GM12865 (cell line): ENCODE data around the gene VMAC.

Experiments used
- DNase-seq: peaks from one replicate; pipeline ENCODE4 v3.0.0; 2010; ENCODE audit warnings: low read depth
- H3K4me3 ChIP-seq: 2 replicates; pipeline ENCODE4 v1.5.1; 2011; ENCODE audit warnings: mild to moderate bottlenecking, low read depth, low read length, control low read depth
- CTCF ChIP-seq: IDR thresholded peaks from 2 replicates; pipeline ENCODE4 v1.5.1; 2011; ENCODE audit warnings: low read length, control low read depth, low read depth, inconsistent platforms; ENCODE audit not compliant: insufficient read depth; ENCODE audit errors: missing control alignments

VMAC gene

DNA sequence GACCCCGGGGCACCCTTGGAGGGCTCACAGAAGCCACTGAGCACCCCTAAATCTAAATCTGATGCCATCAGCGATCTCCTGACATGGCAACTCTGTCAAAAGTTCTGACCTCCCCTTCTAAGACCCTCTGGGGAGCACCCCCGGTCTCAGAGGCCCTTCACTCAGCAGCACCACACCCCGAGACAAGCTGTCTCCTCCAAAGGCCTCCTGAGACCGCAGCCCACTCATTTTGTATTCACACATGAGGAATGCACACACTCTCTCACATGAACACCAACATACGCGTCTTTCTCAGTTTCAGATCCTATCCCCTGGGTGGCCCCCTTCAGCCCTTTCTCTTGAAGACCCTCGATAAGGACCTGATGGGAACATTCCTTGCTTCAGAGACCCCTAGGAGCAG lies 3.7 kb upstream of the VMAC start:
- no peak for TF ChIP-seq CTCF
- no peak for DNase-seq
- H3K4me3 ChIP-seq = no peak overlapping the region

DNA sequence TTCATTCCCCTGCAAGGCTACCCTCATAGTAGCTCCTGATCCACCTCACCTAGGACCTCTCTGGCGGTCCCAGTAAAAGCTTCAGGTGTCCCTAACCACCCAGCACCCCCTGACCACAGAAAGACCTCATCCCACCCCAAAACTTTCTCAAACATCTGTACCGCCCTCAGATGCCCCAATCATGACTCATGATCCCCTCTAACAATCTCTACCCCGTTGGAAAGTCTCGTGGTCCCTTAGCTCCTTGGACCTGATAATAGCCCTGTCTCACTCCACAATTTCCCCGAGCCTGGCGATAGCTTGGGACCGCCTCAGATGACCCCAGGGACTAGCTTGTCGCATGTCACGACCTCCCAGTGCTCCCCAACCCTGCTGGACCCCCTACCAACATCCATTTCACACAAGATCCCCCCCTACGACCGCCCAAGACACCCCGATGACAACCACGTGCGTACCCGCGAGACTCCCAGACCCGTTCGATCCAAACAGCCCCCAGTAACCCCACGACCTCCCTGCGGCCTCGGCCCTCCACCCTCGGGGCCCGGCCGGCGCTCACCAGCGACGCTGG lies 1.5 kb upstream of the VMAC start:
- DNase-seq = no peak
- H3K4me3 ChIP-seq = peak overlapping the region; percentile 74
- TF ChIP-seq CTCF = no peak

DNA sequence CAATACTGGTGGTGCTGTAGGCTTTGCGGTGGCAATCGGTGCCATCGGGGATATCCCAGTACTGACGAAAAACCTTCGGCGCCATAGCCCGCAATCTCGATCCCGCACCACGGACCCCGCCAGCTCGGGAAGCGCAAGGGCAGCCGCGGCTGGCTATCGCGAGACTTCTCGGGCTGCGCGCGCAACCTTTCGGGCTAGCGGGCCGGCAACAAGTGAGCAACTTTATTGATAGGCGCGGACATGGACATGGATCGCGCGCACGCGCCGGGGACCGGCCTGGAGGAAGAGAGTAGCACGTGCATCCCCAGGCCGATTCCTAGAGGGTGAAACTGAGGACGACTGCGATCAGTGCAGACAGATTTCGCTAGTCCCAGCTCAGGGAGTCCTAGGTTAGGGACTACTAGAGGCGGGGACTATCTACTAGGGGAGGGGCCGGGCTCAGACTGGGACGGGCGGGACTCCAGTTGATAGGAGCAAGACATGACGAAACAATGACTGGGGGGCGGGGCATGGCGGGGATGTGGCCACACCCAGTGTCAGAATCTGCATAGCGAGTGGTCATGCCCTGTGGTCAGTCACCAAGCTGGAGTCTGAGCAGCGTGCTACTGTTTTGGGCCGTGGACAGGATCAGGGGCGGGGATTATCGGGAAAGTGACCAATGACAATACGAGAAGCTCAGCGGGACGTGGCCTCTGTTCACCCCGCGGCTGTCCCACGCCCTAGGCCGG lies 884 bp upstream of the VMAC start, which contains the start of gene NDUFA11:
Gene NDUFA11 (minus strand): TSS at position 167 of the 728 bp plus-strand sequence. CDS start 82 bp downstream, at position 85.
- DNase-seq = peak; percentile 97
- H3K4me3 ChIP-seq = peak within 1 kb of the TSS; percentile 74
- TF ChIP-seq CTCF = no peak

DNA sequence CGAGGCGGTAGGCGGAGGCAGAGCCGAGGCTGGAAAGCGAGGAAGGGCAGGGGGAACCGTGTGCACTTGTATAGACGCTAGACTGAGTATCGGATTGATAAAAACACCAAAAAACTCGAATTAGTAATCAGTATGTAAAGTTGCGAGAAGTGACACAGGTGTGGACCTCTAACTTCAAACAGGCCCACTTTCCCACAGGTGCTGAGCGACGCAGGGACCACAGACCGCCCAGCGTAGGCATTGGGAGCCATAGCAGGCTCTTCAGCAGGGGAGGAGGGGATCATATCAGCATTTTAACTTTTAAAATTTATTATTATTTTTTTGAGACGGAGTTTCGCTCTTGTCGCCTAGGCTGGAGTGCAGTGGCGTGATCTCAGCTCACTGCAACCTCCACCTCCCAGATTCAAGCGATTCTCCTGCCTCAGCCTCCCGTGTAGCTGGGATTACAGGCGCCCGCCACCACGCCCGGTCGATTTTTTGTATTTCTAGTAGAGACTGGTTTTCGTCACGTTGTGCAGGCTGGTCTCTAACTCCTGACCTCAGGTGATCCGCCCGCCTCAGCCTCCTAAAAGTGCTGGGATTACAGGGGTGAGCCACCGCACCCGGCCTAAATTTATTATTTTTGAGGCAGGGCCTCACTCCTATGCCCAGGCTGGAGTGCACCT lies 574 bp downstream of the VMAC start:
- H3K4me3 ChIP-seq = peak overlapping the region; percentile 84
- no peak for TF ChIP-seq CTCF
- no peak for DNase-seq

- H3K4me3 ChIP-seq = no peak overlapping the region
- DNase-seq = no peak
- TF ChIP-seq CTCF = no peak
Observed at GRCh38 chr19:5907241-5907640, 2.6 kb downstream of the VMAC start.

DNA sequence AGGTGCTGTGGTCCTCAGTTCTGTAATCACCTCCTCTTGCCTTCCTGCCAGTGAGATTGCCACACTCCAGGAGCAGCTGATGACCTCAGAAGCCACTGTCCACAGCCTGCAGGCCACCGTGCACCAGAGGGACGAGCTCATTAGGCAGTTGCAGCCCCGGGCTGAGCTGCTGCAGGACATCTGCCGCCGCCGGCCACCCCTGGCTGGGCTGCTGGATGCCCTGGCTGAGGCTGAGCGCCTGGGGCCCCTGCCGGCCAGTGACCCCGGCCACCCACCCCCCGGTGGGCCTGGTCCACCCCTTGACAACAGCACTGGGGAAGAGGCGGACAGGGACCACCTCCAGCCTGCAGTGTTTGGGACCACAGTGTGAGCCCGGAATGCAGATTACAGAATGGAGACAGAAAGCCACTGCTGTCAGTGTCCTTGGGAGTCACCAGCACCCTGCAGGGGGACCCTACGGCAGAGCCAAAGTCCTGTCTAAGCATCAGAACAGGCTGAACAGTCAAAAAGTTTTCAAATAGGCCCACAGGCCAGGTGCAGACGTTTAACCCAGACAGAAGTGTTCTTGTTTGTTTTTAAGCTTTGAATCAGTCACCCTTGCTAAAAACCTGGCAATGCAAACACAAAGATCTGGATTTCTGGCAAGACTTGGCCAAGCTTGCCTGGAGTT lies 4.2 kb downstream of the VMAC start:
- no peak for TF ChIP-seq CTCF
- no peak for DNase-seq
- H3K4me3 ChIP-seq = no peak overlapping the region
